Measurements from ENCODE around the gene CLCN6. TPM values are rescaled to one million over a fixed set of nuclear protein-coding genes. Genes with fewer than 3 reads are reported as not detected.

CLCN6 gene
- polyA plus RNA-seq, 4 donors: 9.2 to 20.9 (median 12.1) TPM

GRCh38 chr1:11842154-11843041 is 36.4 kb downstream of the CLCN6 start:
- no peak overlapping the region for H3K4me3 ChIP-seq (ENCODE audit: low read depth in 1 of 3, low read length in 3 of 3)
- no peaks in the 10 kb centered on the region for H3K27me3 ChIP-seq (ENCODE audit: control insufficient read depth in 3 of 3, insufficient read depth in 3 of 3, low read length in 3 of 3)
- H3K27ac ChIP-seq (ENCODE audit: low read depth in 1 of 3, low read length in 2 of 3): peak overlapping the region in 1 of 3 donors; percentile 45
- no peaks in the 10 kb centered on the region for H3K9me3 ChIP-seq (ENCODE audit: control insufficient read depth in 2 of 2, insufficient read depth in 1 of 2, low read depth in 1 of 2, low read length in 1 of 2)
- H3K36me3 ChIP-seq (ENCODE audit: control insufficient read depth in 3 of 3, insufficient read depth in 2 of 3, low read depth in 1 of 3, low read length in 3 of 3): peaks cover 10 to 76% (median 40%) of the 10 kb centered on the region in 3 donors
- peak in 1 of 2 donors; percentile 59 for DNase-seq
- WGBS, 3 donors: 62 to 78% (median 74%) methylated on average over 19 of the region's 19 CpGs
- H3K4me1 ChIP-seq (ENCODE audit: control insufficient read depth in 3 of 3, insufficient read depth in 2 of 3, low read depth in 1 of 3, low read length in 2 of 3): peaks cover 0 to 8% (median 0%) of the 10 kb centered on the region in 3 donors
- no peak for FAIRE-seq

- peaks cover 0 to 8% (median 0%) of the 10 kb centered on the region in 3 donors for H3K4me1 ChIP-seq (ENCODE audit: control insufficient read depth in 3 of 3, insufficient read depth in 2 of 3, low read depth in 1 of 3, low read length in 2 of 3)
- peaks cover 3 to 54% (median 27%) of the 10 kb centered on the region in 3 donors for H3K36me3 ChIP-seq (ENCODE audit: control insufficient read depth in 3 of 3, insufficient read depth in 2 of 3, low read depth in 1 of 3, low read length in 3 of 3)
- DNase-seq (peak in 1 of 2 donors; percentile 45), FAIRE-seq (no peak)
- H3K27me3 ChIP-seq (ENCODE audit: control insufficient read depth in 3 of 3, insufficient read depth in 3 of 3, low read length in 3 of 3): no peaks in the 10 kb centered on the region
- H3K9me3 ChIP-seq (ENCODE audit: control insufficient read depth in 2 of 2, insufficient read depth in 1 of 2, low read depth in 1 of 2, low read length in 1 of 2): no peaks in the 10 kb centered on the region
- H3K27ac ChIP-seq (ENCODE audit: low read depth in 1 of 3, low read length in 2 of 3): no peak overlapping the region
- H3K4me3 ChIP-seq (ENCODE audit: low read depth in 1 of 3, low read length in 3 of 3): no peak overlapping the region
- WGBS, 3 donors: 57 to 69% (median 61%) methylated on average over 5 of the region's 5 CpGs
These were observed 39.8 kb downstream of the CLCN6 start for GRCh38 chr1:11845641-11846335.

DNA sequence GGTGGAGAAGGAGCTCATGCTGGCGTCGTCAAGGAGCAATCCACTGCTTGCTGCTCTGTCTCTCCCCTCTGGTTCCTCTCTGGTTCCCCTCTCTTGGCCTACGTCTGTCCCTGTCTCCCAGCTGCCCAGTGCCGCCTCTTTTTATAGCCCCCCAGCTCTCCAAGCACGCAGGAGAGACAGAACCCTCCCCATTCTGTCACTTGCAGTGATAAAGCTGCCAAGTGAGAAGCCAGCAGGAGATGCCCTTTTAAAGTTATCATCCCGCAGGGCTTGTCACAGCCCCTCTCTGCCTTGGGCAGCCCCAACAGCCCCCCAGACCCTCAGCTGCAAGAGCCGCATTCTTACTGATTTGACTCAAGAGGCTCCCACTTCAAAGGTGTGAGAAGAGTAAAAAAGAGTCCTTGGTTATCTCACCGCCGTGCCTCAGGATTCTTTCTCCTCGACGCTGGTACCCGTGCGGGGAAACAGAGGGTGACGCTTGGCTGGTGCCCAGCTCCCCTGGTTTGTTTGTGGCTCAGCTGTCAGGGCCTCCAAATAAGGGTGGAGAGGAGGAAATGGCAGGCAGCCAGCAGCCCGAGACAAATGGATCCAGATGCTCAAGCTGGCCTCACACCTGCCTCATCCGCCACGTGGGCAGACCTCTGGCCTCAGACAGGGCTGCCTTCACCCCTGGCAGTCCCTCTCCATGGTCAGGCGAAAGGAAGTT is 41.8 kb downstream of the CLCN6 start, which contains the start of gene NPPA:
TSS of gene NPPA (minus strand) at position 117 of the 706 bp plus-strand sequence. CDS start at position 18, 99 bp downstream.
- Histone ChIP-seq H3K4me3 (ENCODE audit: low read depth in 1 of 3, low read length in 3 of 3) (no peak within 1 kb of the TSS), H3K9me3 (ENCODE audit: control insufficient read depth in 2 of 2, insufficient read depth in 1 of 2, low read depth in 1 of 2, low read length in 1 of 2) (no peaks in the 10 kb centered on the region), H3K27ac (ENCODE audit: low read depth in 1 of 3, low read length in 2 of 3) (no peak within 1 kb of the TSS), H3K4me1 (ENCODE audit: control insufficient read depth in 3 of 3, insufficient read depth in 2 of 3, low read depth in 1 of 3, low read length in 2 of 3) (no peaks in the 10 kb centered on the region), H3K27me3 (ENCODE audit: control insufficient read depth in 3 of 3, insufficient read depth in 3 of 3, low read length in 3 of 3) (peaks cover 0 to under 1% (median 0%) of the 10 kb centered on the region in 3 donors), H3K36me3 (ENCODE audit: control insufficient read depth in 3 of 3, insufficient read depth in 2 of 3, low read depth in 1 of 3, low read length in 3 of 3) (peaks cover 0 to 35% (median 16%) of the 10 kb centered on the region in 3 donors)
- 57 to 66% (median 58%) methylated on average over 18 of the region's 18 CpGs for WGBS, 3 donors
- DNase-seq (no peak), FAIRE-seq (no peak)

- Histone ChIP-seq H3K9me3 (ENCODE audit: control insufficient read depth in 2 of 2, insufficient read depth in 1 of 2, low read depth in 1 of 2, low read length in 1 of 2) (no peaks in the 10 kb centered on the region), H3K4me1 (ENCODE audit: control insufficient read depth in 3 of 3, insufficient read depth in 2 of 3, low read depth in 1 of 3, low read length in 2 of 3) (no peaks in the 10 kb centered on the region), H3K27ac (ENCODE audit: low read depth in 1 of 3, low read length in 2 of 3) (no peak overlapping the region), H3K4me3 (ENCODE audit: low read depth in 1 of 3, low read length in 3 of 3) (no peak overlapping the region), H3K27me3 (ENCODE audit: control insufficient read depth in 3 of 3, insufficient read depth in 3 of 3, low read length in 3 of 3) (peaks cover 0 to 4% (median 0%) of the 10 kb centered on the region in 3 donors), H3K36me3 (ENCODE audit: control insufficient read depth in 3 of 3, insufficient read depth in 2 of 3, low read depth in 1 of 3, low read length in 3 of 3) (peaks cover 0 to 33% (median 16%) of the 10 kb centered on the region in 3 donors)
- 66 to 94% (median 94%) methylated on average over 9 of the region's 9 CpGs for WGBS, 3 donors
- DNase-seq (no peak), FAIRE-seq (no peak)
These were observed 42.3 kb downstream of the CLCN6 start for GRCh38 chr1:11848373-11848700.

GRCh38 chr1:11850156-11850555 is 44.2 kb downstream of the CLCN6 start:
- no peaks in the 10 kb centered on the region for H3K9me3 ChIP-seq (ENCODE audit: control insufficient read depth in 2 of 2, insufficient read depth in 1 of 2, low read depth in 1 of 2, low read length in 1 of 2)
- FAIRE-seq: no peak
- H3K4me3 ChIP-seq (ENCODE audit: low read depth in 1 of 3, low read length in 3 of 3): no peak overlapping the region
- 51 to 58% (median 58%) methylated on average over 11 of the region's 11 CpGs for whole genome bisulfite sequencing, 3 donors
- no peak for DNase-seq
- H3K4me1 ChIP-seq (ENCODE audit: control insufficient read depth in 3 of 3, insufficient read depth in 2 of 3, low read depth in 1 of 3, low read length in 2 of 3): no peaks in the 10 kb centered on the region
- peaks cover 0 to 4% (median 0%) of the 10 kb centered on the region in 3 donors for H3K27me3 ChIP-seq (ENCODE audit: control insufficient read depth in 3 of 3, insufficient read depth in 3 of 3, low read length in 3 of 3)
- H3K36me3 ChIP-seq (ENCODE audit: control insufficient read depth in 3 of 3, insufficient read depth in 2 of 3, low read depth in 1 of 3, low read length in 3 of 3): peaks cover 0 to 23% (median 3%) of the 10 kb centered on the region in 3 donors
- H3K27ac ChIP-seq (ENCODE audit: low read depth in 1 of 3, low read length in 2 of 3): no peak overlapping the region

DNA sequence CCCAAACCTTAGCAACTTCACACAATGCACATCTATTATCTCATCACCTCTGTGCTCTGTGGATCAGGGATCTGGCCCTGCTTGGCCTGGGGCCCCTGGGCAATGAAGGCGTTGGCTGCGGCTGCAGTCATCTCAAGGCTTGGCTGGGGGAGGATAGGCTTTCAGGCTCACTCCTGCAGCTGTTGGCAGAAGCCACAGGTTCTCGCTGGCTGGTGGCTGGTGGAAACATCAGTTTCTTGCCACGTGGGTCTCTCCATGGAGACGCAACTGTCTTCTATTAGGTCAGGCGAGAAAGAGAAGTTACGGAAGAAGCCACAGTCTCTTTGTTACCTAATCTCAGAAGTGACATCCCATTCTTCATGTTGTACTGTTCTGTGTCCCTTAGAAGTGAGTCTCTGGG is 45.2 kb downstream of the CLCN6 start:
- 64 to 71% (median 70%) methylated on average over 6 to 7 of the region's 7 CpGs for WGBS, 3 donors
- Histone ChIP-seq H3K9me3 (ENCODE audit: control insufficient read depth in 2 of 2, insufficient read depth in 1 of 2, low read depth in 1 of 2, low read length in 1 of 2) (no peaks in the 10 kb centered on the region), H3K4me1 (ENCODE audit: control insufficient read depth in 3 of 3, insufficient read depth in 2 of 3, low read depth in 1 of 3, low read length in 2 of 3) (no peaks in the 10 kb centered on the region), H3K27me3 (ENCODE audit: control insufficient read depth in 3 of 3, insufficient read depth in 3 of 3, low read length in 3 of 3) (peaks cover 0 to 4% (median 0%) of the 10 kb centered on the region in 3 donors), H3K36me3 (ENCODE audit: control insufficient read depth in 3 of 3, insufficient read depth in 2 of 3, low read depth in 1 of 3, low read length in 3 of 3) (peaks cover 0 to 19% (median 0%) of the 10 kb centered on the region in 3 donors), H3K27ac (ENCODE audit: low read depth in 1 of 3, low read length in 2 of 3) (no peak overlapping the region), H3K4me3 (ENCODE audit: low read depth in 1 of 3, low read length in 3 of 3) (no peak overlapping the region)
- DNase-seq (no peak), FAIRE-seq (no peak)

- Histone ChIP-seq H3K36me3 (ENCODE audit: control insufficient read depth in 3 of 3, insufficient read depth in 2 of 3, low read depth in 1 of 3, low read length in 3 of 3) (no peaks in the 10 kb centered on the region), H3K4me1 (ENCODE audit: control insufficient read depth in 3 of 3, insufficient read depth in 2 of 3, low read depth in 1 of 3, low read length in 2 of 3) (peaks cover 0 to 5% (median 0%) of the 10 kb centered on the region in 3 donors), H3K9me3 (ENCODE audit: control insufficient read depth in 2 of 2, insufficient read depth in 1 of 2, low read depth in 1 of 2, low read length in 1 of 2) (no peaks in the 10 kb centered on the region), H3K4me3 (ENCODE audit: low read depth in 1 of 3, low read length in 3 of 3) (no peak overlapping the region), H3K27me3 (ENCODE audit: control insufficient read depth in 3 of 3, insufficient read depth in 3 of 3, low read length in 3 of 3) (peaks cover 2 to 26% (median 17%) of the 10 kb centered on the region in 3 donors), H3K27ac (ENCODE audit: low read depth in 1 of 3, low read length in 2 of 3) (no peak overlapping the region)
- 45 to 52% (median 47%) methylated on average over 8 of the region's 8 CpGs for WGBS, 3 donors
- DNase-seq (no peak), FAIRE-seq (no peak)
These were observed 48.5 kb downstream of the CLCN6 start for GRCh38 chr1:11854519-11854918.

GRCh38 chr1:11855430-11855829 is 49.4 kb downstream of the CLCN6 start:
- 49 to 64% (median 56%) methylated on average over 8 of the region's 8 CpGs for WGBS, 3 donors
- Histone ChIP-seq H3K36me3 (ENCODE audit: control insufficient read depth in 3 of 3, insufficient read depth in 2 of 3, low read depth in 1 of 3, low read length in 3 of 3) (no peaks in the 10 kb centered on the region), H3K4me3 (ENCODE audit: low read depth in 1 of 3, low read length in 3 of 3) (no peak overlapping the region), H3K27me3 (ENCODE audit: control insufficient read depth in 3 of 3, insufficient read depth in 3 of 3, low read length in 3 of 3) (peaks cover 2 to 27% (median 20%) of the 10 kb centered on the region in 3 donors), H3K27ac (ENCODE audit: low read depth in 1 of 3, low read length in 2 of 3) (no peak overlapping the region), H3K9me3 (ENCODE audit: control insufficient read depth in 2 of 2, insufficient read depth in 1 of 2, low read depth in 1 of 2, low read length in 1 of 2) (no peaks in the 10 kb centered on the region), H3K4me1 (ENCODE audit: control insufficient read depth in 3 of 3, insufficient read depth in 2 of 3, low read depth in 1 of 3, low read length in 2 of 3) (peaks cover 0 to 5% (median 0%) of the 10 kb centered on the region in 3 donors)
- FAIRE-seq (no peak), DNase-seq (no peak)

All from small intestine (tissue), 7 donors.